OCI-LY7 (cell line): Measurements from ENCODE around the gene TPCN2.

Experiments
- CTCF ChIP-seq: fragments of 200-600 bp; sonication (generic); conservative IDR thresholded peaks from 2 replicates; pipeline ENCODE4 v1.5.1; 2014; ENCODE audit warnings: mild to moderate bottlenecking, antibody characterized with exemption, low read length, moderate library complexity, mixed read lengths
- EZH2phosphoT487 ChIP-seq: fragments of 200-600 bp; sonication (generic); IDR thresholded peaks from 2 replicates; pipeline ENCODE4 v1.6.1; 2018; ENCODE audit warnings: low read depth, borderline replicate concordance, mild to moderate bottlenecking, mixed run types, antibody characterized with exemption, low read length, moderate library complexity, mixed read lengths

- TF ChIP-seq CTCF, result no peak
- TF ChIP-seq EZH2phosphoT487, result no peak
Measured at GRCh38 chr11:69144316-69145049, 95.8 kb downstream of the TPCN2 start.
